ENCODE measurements around the gene MED7.

MED7 gene

GRCh38 chr5:157116483-157116954 is 26.1 kb downstream of the MED7 start:
- no peaks in the 10 kb centered on the region for H3K79me2 ChIP-seq (ENCODE audit: insufficient read depth, low read depth)

GRCh38 chr5:157115502-157115901 is 27.2 kb downstream of the MED7 start:
- Histone ChIP-seq H3K4me3 (IDR thresholded peaks at IDR 0.05; ENCODE audit: insufficient read depth, low read depth, low read length) (no peak overlapping the region), H3K36me3 (ENCODE audit: insufficient read depth) (no peaks in the 10 kb centered on the region), H3K9ac (no peak overlapping the region), H2AFZ (ENCODE audit: low read depth) (no peak overlapping the region), H3K4me1 (ENCODE audit: low read depth, poor library complexity, severe bottlenecking) (no peaks in the 10 kb centered on the region), H3K4me2 (no peak overlapping the region), H4K20me1 (ENCODE audit: insufficient read depth) (no peaks in the 10 kb centered on the region), H3K27ac (no peak overlapping the region), H3K79me2 (ENCODE audit: insufficient read depth, low read depth) (no peaks in the 10 kb centered on the region), H3K27me3 (ENCODE audit: insufficient read depth, low read depth) (no peaks in the 10 kb centered on the region)
- no peak for TF ChIP-seq CTCF (conservative IDR thresholded peaks at IDR 0.05; ENCODE audit: low read depth, low read length)

More at GRCh38 chr5:157116483-157116954, 26.1 kb downstream of the MED7 start:
- no peak overlapping the region for H3K4me2 ChIP-seq
- H3K9ac ChIP-seq: no peak overlapping the region
- H3K4me3 ChIP-seq (IDR thresholded peaks at IDR 0.05; ENCODE audit: insufficient read depth, low read depth, low read length): no peak overlapping the region
- H2AFZ ChIP-seq (ENCODE audit: low read depth): no peak overlapping the region
- H4K20me1 ChIP-seq (ENCODE audit: insufficient read depth): no peaks in the 10 kb centered on the region
- H3K27me3 ChIP-seq (ENCODE audit: insufficient read depth, low read depth): no peaks in the 10 kb centered on the region
- no peak overlapping the region for H3K27ac ChIP-seq
- H3K4me1 ChIP-seq (ENCODE audit: low read depth, poor library complexity, severe bottlenecking): no peaks in the 10 kb centered on the region
- no peak for TF ChIP-seq CTCF (conservative IDR thresholded peaks at IDR 0.05; ENCODE audit: low read depth, low read length)
- H3K36me3 ChIP-seq (ENCODE audit: insufficient read depth): no peaks in the 10 kb centered on the region

DNA sequence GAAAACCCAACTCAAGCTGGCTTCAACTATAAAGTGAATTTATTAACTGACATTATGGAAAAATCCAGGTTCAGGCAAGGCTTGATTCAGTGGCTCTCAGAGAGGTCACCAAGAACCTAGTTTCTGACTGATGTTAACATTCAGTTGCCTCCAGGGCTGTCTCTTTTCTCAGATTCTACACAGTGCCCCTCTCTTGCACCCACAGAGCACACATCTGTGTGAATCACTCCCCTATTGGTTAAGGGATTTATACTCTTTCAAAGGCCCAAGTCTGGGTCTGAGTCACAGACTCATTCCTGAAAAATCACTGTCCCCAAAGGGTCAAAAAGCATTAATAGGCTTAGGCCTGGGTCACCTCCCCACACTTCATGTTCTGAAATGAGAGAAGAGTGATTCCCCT is 27.7 kb downstream of the MED7 start:
- no peaks in the 10 kb centered on the region for H3K27me3 ChIP-seq (ENCODE audit: insufficient read depth, low read depth)
- no peak overlapping the region for H3K4me2 ChIP-seq
- no peak overlapping the region for H3K4me3 ChIP-seq (IDR thresholded peaks at IDR 0.05; ENCODE audit: insufficient read depth, low read depth, low read length)
- no peak for TF ChIP-seq CTCF (conservative IDR thresholded peaks at IDR 0.05; ENCODE audit: low read depth, low read length)
- H4K20me1 ChIP-seq (ENCODE audit: insufficient read depth): no peaks in the 10 kb centered on the region
- H3K4me1 ChIP-seq (ENCODE audit: low read depth, poor library complexity, severe bottlenecking): no peaks in the 10 kb centered on the region
- H3K36me3 ChIP-seq (ENCODE audit: insufficient read depth): no peaks in the 10 kb centered on the region
- no peak overlapping the region for H3K27ac ChIP-seq
- H3K79me2 ChIP-seq (ENCODE audit: insufficient read depth, low read depth): no peaks in the 10 kb centered on the region
- no peak overlapping the region for H2AFZ ChIP-seq (ENCODE audit: low read depth)
- no peak overlapping the region for H3K9ac ChIP-seq

GRCh38 chr5:157113002-157113401 is 29.7 kb downstream of the MED7 start:
- Histone ChIP-seq H3K27ac (no peak overlapping the region), H3K4me2 (no peak overlapping the region), H2AFZ (ENCODE audit: low read depth) (no peak overlapping the region)

More at GRCh38 chr5:157113002-157113401, 29.7 kb downstream of the MED7 start:
- Histone ChIP-seq H3K79me2 (ENCODE audit: insufficient read depth, low read depth) (no peaks in the 10 kb centered on the region), H3K36me3 (ENCODE audit: insufficient read depth) (no peaks in the 10 kb centered on the region), H3K4me1 (ENCODE audit: low read depth, poor library complexity, severe bottlenecking) (no peaks in the 10 kb centered on the region), H3K27me3 (ENCODE audit: insufficient read depth, low read depth) (no peaks in the 10 kb centered on the region), H3K4me3 (IDR thresholded peaks at IDR 0.05; ENCODE audit: insufficient read depth, low read depth, low read length) (no peak overlapping the region), H3K9ac (no peak overlapping the region), H4K20me1 (ENCODE audit: insufficient read depth) (no peaks in the 10 kb centered on the region)
- TF ChIP-seq CTCF (conservative IDR thresholded peaks at IDR 0.05; ENCODE audit: low read depth, low read length): no peak

Measured in KMS-11 (cell line).